Neutrophil (primary cell): ENCODE data around the gene ANKLE1.

Experiments
- H3K27ac ChIP-seq: fragments of 200-600 bp; sonication (generic); 2 replicates; pipeline ENCODE4 v1.5.1; 2016; ENCODE audit warnings: mild to moderate bottlenecking, moderate library complexity
- H3K27me3 ChIP-seq: fragments of 200-600 bp; sonication (generic); 2 replicates; pipeline ENCODE4 v1.6.0; 2016; ENCODE audit warnings: mild to moderate bottlenecking
- H3K36me3 ChIP-seq: fragments of 200-600 bp; sonication (generic); 2 replicates; pipeline ENCODE4 v1.5.1; 2017
- H3K4me1 ChIP-seq, 2 experiments: fragments of 200-600 bp in 1 of 2; sonication (generic) in 1 of 2; 1 replicate in 1 of 2; 2 replicates in 1 of 2; pipeline versions ENCODE4 v1.5.1 to v1.6.1; 2013 to 2016; ENCODE audit warnings: low read depth in 1 of 2, low read length in 1 of 2, mild to moderate bottlenecking in 1 of 2, moderate library complexity in 1 of 2; ENCODE audit not compliant: control insufficient read depth in 1 of 2, insufficient read depth in 1 of 2
- H3K4me3 ChIP-seq, 2 experiments: fragments of 200-600 bp in 1 of 2; sonication (generic) in 1 of 2; 1 replicate in 1 of 2; 2 replicates in 1 of 2; pipeline ENCODE4 v1.5.1; 2013 to 2016; ENCODE audit warnings: low read depth in 1 of 2, low read length in 1 of 2, mild to moderate bottlenecking in 1 of 2, moderate library complexity in 1 of 2
- H3K9me3 ChIP-seq: fragments of 200-600 bp; sonication (generic); 2 replicates; pipeline ENCODE4 v1.5.1; 2016
- TF ChIP-seq, protein P1 (sequence below): fragments of 200-600 bp; sonication (generic); IDR thresholded peaks from 2 replicates; pipeline ENCODE4 v1.5.1; 2016; ENCODE audit warnings: antibody characterized with exemption

ANKLE1 gene

GRCh38 chr19:17325881-17326594, 44.3 kb downstream of the ANKLE1 start:
- H3K27ac ChIP-seq, result no peak overlapping the region
- H3K4me3 ChIP-seq, result no peak overlapping the region
- TF ChIP-seq, protein P1, sequence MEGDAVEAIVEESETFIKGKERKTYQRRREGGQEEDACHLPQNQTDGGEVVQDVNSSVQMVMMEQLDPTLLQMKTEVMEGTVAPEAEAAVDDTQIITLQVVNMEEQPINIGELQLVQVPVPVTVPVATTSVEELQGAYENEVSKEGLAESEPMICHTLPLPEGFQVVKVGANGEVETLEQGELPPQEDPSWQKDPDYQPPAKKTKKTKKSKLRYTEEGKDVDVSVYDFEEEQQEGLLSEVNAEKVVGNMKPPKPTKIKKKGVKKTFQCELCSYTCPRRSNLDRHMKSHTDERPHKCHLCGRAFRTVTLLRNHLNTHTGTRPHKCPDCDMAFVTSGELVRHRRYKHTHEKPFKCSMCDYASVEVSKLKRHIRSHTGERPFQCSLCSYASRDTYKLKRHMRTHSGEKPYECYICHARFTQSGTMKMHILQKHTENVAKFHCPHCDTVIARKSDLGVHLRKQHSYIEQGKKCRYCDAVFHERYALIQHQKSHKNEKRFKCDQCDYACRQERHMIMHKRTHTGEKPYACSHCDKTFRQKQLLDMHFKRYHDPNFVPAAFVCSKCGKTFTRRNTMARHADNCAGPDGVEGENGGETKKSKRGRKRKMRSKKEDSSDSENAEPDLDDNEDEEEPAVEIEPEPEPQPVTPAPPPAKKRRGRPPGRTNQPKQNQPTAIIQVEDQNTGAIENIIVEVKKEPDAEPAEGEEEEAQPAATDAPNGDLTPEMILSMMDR, result no peak
- peaks cover 85% of the 10 kb centered on the region for H3K27me3 ChIP-seq
- peaks cover 14 to 19% of the 10 kb centered on the region in 2 experiments for H3K4me1 ChIP-seq
- H3K9me3 ChIP-seq, result no peaks in the 10 kb centered on the region
- peaks cover 19% of the 10 kb centered on the region for H3K36me3 ChIP-seq

- Histone ChIP-seq H3K4me1 (peaks cover 14 to 19% of the 10 kb centered on the region in 2 experiments), H3K36me3 (peaks cover 14% of the 10 kb centered on the region), H3K4me3 (no peak overlapping the region)
These were observed 44.9 kb downstream of the ANKLE1 start for GRCh38 chr19:17326595-17326966.

DNA sequence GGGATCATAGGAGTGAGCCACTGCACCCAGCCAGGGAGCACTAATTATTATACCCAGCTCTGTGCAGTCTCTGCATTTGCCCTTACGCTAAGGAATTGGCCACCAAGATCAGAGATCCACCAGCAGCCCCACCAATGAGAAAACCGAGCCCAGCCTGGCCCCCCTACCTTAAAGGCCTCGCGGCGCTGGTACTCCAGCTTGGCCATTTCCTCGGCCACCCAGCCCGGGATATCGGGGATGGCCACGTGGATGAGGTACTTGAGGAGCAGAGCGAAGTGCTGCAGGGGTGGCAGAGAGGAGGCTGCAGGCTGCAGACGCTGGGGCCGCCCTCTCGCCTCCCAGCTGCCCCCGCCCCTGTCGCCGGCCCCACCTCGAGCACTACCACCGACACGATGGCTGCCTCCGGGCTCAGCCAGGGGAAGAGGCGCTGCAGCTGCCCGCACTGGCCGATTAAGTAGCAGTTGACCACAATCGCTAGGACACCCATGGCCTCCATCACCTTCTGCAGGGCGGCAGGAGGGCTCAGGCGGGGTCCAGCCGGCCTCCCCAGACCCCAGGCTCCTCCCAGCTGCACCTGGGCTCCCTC, 45.5 kb downstream of the ANKLE1 start:
- Histone ChIP-seq H3K36me3 (peaks cover 8% of the 10 kb centered on the region), H3K4me1 (peaks cover 14 to 19% of the 10 kb centered on the region in 2 experiments), H3K4me3 (no peak overlapping the region), H3K27me3 (peaks cover 93% of the 10 kb centered on the region), H3K27ac (no peak overlapping the region), H3K9me3 (no peaks in the 10 kb centered on the region)
- TF ChIP-seq, protein P1, result no peak

More at GRCh38 chr19:17326595-17326966, 44.9 kb downstream of the ANKLE1 start:
- H3K27me3 ChIP-seq, result peaks cover 91% of the 10 kb centered on the region
- TF ChIP-seq, protein P1, result no peak
- no peaks in the 10 kb centered on the region for H3K9me3 ChIP-seq
- no peak overlapping the region for H3K27ac ChIP-seq

DNA sequence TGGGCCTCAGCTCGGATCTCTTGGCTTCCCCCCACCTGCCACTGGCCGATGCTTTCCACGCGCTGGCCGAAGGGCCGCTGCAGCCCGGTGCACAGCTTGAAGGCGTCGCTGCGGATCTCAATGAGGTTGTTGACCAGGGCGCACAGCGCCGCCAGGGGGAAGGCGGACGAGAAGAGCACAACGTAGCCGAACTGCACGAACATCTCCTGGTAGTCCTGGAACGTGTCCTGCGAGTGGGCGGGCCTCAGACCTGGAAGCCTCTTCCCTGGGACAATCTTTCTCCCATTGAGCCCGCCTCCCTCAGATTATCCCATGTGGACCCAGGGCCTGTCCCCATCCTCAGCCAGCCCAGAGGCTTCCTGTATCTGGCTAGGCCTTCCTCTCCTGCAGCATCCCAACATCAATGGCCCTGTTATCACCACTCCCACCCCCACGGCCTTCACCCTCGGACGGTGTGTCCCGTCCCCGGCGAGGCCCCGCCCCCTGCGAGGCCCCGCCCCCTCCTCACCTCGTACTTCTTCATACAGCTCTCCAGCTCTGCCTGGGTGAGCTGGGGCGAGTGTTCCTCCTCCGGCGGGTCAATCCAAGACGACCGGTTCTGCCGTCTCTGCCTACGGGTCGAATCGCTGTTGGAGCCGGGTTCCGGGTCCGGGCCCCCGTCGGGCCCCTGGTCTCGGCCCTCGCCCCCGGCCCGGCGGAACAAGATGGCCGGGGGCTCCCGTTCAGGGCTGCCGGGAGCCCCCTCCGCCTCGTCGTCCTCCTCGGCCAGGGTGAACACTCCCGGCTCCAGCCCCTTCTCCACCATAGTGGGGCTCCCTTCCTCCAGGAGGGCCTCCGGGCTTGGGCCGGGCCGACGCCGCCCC, 46.2 kb downstream of the ANKLE1 start:
- TF ChIP-seq, protein P1, result no peak
- peak overlapping the region; percentile 56 to 67 for H3K4me3 ChIP-seq
- peaks cover 14 to 19% of the 10 kb centered on the region in 2 experiments for H3K4me1 ChIP-seq
- H3K27ac ChIP-seq, result no peak overlapping the region
- H3K9me3 ChIP-seq, result no peaks in the 10 kb centered on the region
- H3K27me3 ChIP-seq, result peaks cover 93% of the 10 kb centered on the region
- peaks cover under 1% of the 10 kb centered on the region for H3K36me3 ChIP-seq

GRCh38 chr19:17328517-17329365, 47.0 kb downstream of the ANKLE1 start:
- Histone ChIP-seq H3K36me3 (no peaks in the 10 kb centered on the region), H3K4me1 (peaks cover 16 to 21% of the 10 kb centered on the region in 2 experiments), H3K27ac (no peak overlapping the region), H3K4me3 (peak overlapping the region; percentile 56 to 67), H3K9me3 (no peaks in the 10 kb centered on the region), H3K27me3 (peaks cover 93% of the 10 kb centered on the region)
- TF ChIP-seq, protein P1, result no peak
